ENCODE measurements around the gene BRPF3. TPM values are rescaled to one million over a fixed set of nuclear protein-coding genes. Genes with fewer than 3 reads are reported as not detected.
A peak's percentile ranks its signal among the peaks of the same experiment; 100 is the strongest.

BRPF3 gene
- polyA plus RNA-seq, 4 donors: 12.7 to 59.0 (median 19.6) TPM

- H3K36me3 ChIP-seq (ENCODE audit: control insufficient read depth in 3 of 3, insufficient read depth in 2 of 3, low read depth in 1 of 3, low read length in 3 of 3): peaks cover 0 to 14% (median 7%) of the 10 kb centered on the region in 3 donors
- no peaks in the 10 kb centered on the region for H3K9me3 ChIP-seq (ENCODE audit: control insufficient read depth in 2 of 2, insufficient read depth in 1 of 2, low read depth in 1 of 2, low read length in 1 of 2)
- WGBS, 3 donors: 7 to 20% (median 8%) methylated on average over 8 of the region's 8 CpGs
- FAIRE-seq: no peak
- H3K27ac ChIP-seq (ENCODE audit: low read depth in 1 of 3, low read length in 2 of 3): peak overlapping the region; percentile 90 to 97 (median 96)
- peaks cover 0 to 18% (median 9%) of the 10 kb centered on the region in 3 donors for H3K4me1 ChIP-seq (ENCODE audit: control insufficient read depth in 3 of 3, insufficient read depth in 2 of 3, low read depth in 1 of 3, low read length in 2 of 3)
- H3K4me3 ChIP-seq (ENCODE audit: low read depth in 1 of 3, low read length in 3 of 3): peak overlapping the region; percentile 58 to 98 (median 98)
- DNase-seq: peak in 1 of 2 donors; percentile 33
- H3K27me3 ChIP-seq (ENCODE audit: control insufficient read depth in 3 of 3, insufficient read depth in 3 of 3, low read length in 3 of 3): no peaks in the 10 kb centered on the region
Observed at GRCh38 chr6:36195471-36196112, 952 bp upstream of the BRPF3 start.

- peaks cover 3 to 23% (median 9%) of the 10 kb centered on the region in 3 donors for H3K4me1 ChIP-seq (ENCODE audit: control insufficient read depth in 3 of 3, insufficient read depth in 2 of 3, low read depth in 1 of 3, low read length in 2 of 3)
- FAIRE-seq: no peak
- H3K36me3 ChIP-seq (ENCODE audit: control insufficient read depth in 3 of 3, insufficient read depth in 2 of 3, low read depth in 1 of 3, low read length in 3 of 3): peaks cover 0 to 29% (median 9%) of the 10 kb centered on the region in 3 donors
- peak overlapping the region; percentile 77 to 98 (median 98) for H3K4me3 ChIP-seq (ENCODE audit: low read depth in 1 of 3, low read length in 3 of 3)
- no peaks in the 10 kb centered on the region for H3K9me3 ChIP-seq (ENCODE audit: control insufficient read depth in 2 of 2, insufficient read depth in 1 of 2, low read depth in 1 of 2, low read length in 1 of 2)
- peak overlapping the region; percentile 87 to 97 (median 96) for H3K27ac ChIP-seq (ENCODE audit: low read depth in 1 of 3, low read length in 2 of 3)
- H3K27me3 ChIP-seq (ENCODE audit: control insufficient read depth in 3 of 3, insufficient read depth in 3 of 3, low read length in 3 of 3): no peaks in the 10 kb centered on the region
- DNase-seq: peak; percentile 98 to 99
- WGBS, 3 donors: 0 to 1% (median 0%) methylated on average over 20 to 58 of the region's 58 CpGs
Observed at GRCh38 chr6:36196880-36197548, 470 bp downstream of the BRPF3 start.

GRCh38 chr6:36197739-36198221, 1.2 kb downstream of the BRPF3 start:
- DNase-seq: no peak
- 61 to 65% (median 63%) methylated on average over 17 of the region's 17 CpGs for WGBS, 3 donors
- Histone ChIP-seq H3K27me3 (ENCODE audit: control insufficient read depth in 3 of 3, insufficient read depth in 3 of 3, low read length in 3 of 3) (no peaks in the 10 kb centered on the region), H3K36me3 (ENCODE audit: control insufficient read depth in 3 of 3, insufficient read depth in 2 of 3, low read depth in 1 of 3, low read length in 3 of 3) (peaks cover 0 to 35% (median 11%) of the 10 kb centered on the region in 3 donors), H3K4me1 (ENCODE audit: control insufficient read depth in 3 of 3, insufficient read depth in 2 of 3, low read depth in 1 of 3, low read length in 2 of 3) (peaks cover 3 to 24% (median 12%) of the 10 kb centered on the region in 3 donors), H3K4me3 (ENCODE audit: low read depth in 1 of 3, low read length in 3 of 3) (peak overlapping the region; percentile 61 to 98 (median 77)), H3K9me3 (ENCODE audit: control insufficient read depth in 2 of 2, insufficient read depth in 1 of 2, low read depth in 1 of 2, low read length in 1 of 2) (no peaks in the 10 kb centered on the region), H3K27ac (ENCODE audit: low read depth in 1 of 3, low read length in 2 of 3) (no peak overlapping the region)
- no peak for FAIRE-seq

- no peaks in the 10 kb centered on the region for H3K27me3 ChIP-seq (ENCODE audit: control insufficient read depth in 3 of 3, insufficient read depth in 3 of 3, low read length in 3 of 3)
- peaks cover 0 to 43% (median 11%) of the 10 kb centered on the region in 3 donors for H3K36me3 ChIP-seq (ENCODE audit: control insufficient read depth in 3 of 3, insufficient read depth in 2 of 3, low read depth in 1 of 3, low read length in 3 of 3)
- H3K4me3 ChIP-seq (ENCODE audit: low read depth in 1 of 3, low read length in 3 of 3): no peak overlapping the region
- H3K9me3 ChIP-seq (ENCODE audit: control insufficient read depth in 2 of 2, insufficient read depth in 1 of 2, low read depth in 1 of 2, low read length in 1 of 2): no peaks in the 10 kb centered on the region
- no peak for FAIRE-seq
- H3K27ac ChIP-seq (ENCODE audit: low read depth in 1 of 3, low read length in 2 of 3): no peak overlapping the region
- no peak for DNase-seq
- H3K4me1 ChIP-seq (ENCODE audit: control insufficient read depth in 3 of 3, insufficient read depth in 2 of 3, low read depth in 1 of 3, low read length in 2 of 3): peaks cover 3 to 24% (median 12%) of the 10 kb centered on the region in 3 donors
- WGBS, 3 donors: 96 to 99% (median 98%) methylated on average over 9 of the region's 9 CpGs
Observed at GRCh38 chr6:36198986-36199385, 2.4 kb downstream of the BRPF3 start.

GRCh38 chr6:36200154-36200891, 3.8 kb downstream of the BRPF3 start:
- H3K27me3 ChIP-seq (ENCODE audit: control insufficient read depth in 3 of 3, insufficient read depth in 3 of 3, low read length in 3 of 3): no peaks in the 10 kb centered on the region
- FAIRE-seq (no peak), DNase-seq (no peak)
- no peaks in the 10 kb centered on the region for H3K9me3 ChIP-seq (ENCODE audit: control insufficient read depth in 2 of 2, insufficient read depth in 1 of 2, low read depth in 1 of 2, low read length in 1 of 2)
- 96 to 98% (median 97%) methylated on average over 19 of the region's 19 CpGs for WGBS, 3 donors
- peaks cover under 1 to 50% (median 11%) of the 10 kb centered on the region in 3 donors for H3K36me3 ChIP-seq (ENCODE audit: control insufficient read depth in 3 of 3, insufficient read depth in 2 of 3, low read depth in 1 of 3, low read length in 3 of 3)
- no peak overlapping the region for H3K4me3 ChIP-seq (ENCODE audit: low read depth in 1 of 3, low read length in 3 of 3)
- no peak overlapping the region for H3K27ac ChIP-seq (ENCODE audit: low read depth in 1 of 3, low read length in 2 of 3)
- H3K4me1 ChIP-seq (ENCODE audit: control insufficient read depth in 3 of 3, insufficient read depth in 2 of 3, low read depth in 1 of 3, low read length in 2 of 3): peaks cover 3 to 20% (median 12%) of the 10 kb centered on the region in 3 donors

- H3K36me3 ChIP-seq (ENCODE audit: control insufficient read depth in 3 of 3, insufficient read depth in 2 of 3, low read depth in 1 of 3, low read length in 3 of 3): peaks cover 3 to 52% (median 11%) of the 10 kb centered on the region in 3 donors
- no peak for DNase-seq
- no peak overlapping the region for H3K4me3 ChIP-seq (ENCODE audit: low read depth in 1 of 3, low read length in 3 of 3)
- no peak overlapping the region for H3K27ac ChIP-seq (ENCODE audit: low read depth in 1 of 3, low read length in 2 of 3)
- H3K27me3 ChIP-seq (ENCODE audit: control insufficient read depth in 3 of 3, insufficient read depth in 3 of 3, low read length in 3 of 3): no peaks in the 10 kb centered on the region
- no peaks in the 10 kb centered on the region for H3K9me3 ChIP-seq (ENCODE audit: control insufficient read depth in 2 of 2, insufficient read depth in 1 of 2, low read depth in 1 of 2, low read length in 1 of 2)
- 96 to 97% (median 96%) methylated on average over 15 of the region's 15 CpGs for WGBS, 3 donors
- no peak for FAIRE-seq
- H3K4me1 ChIP-seq (ENCODE audit: control insufficient read depth in 3 of 3, insufficient read depth in 2 of 3, low read depth in 1 of 3, low read length in 2 of 3): peaks cover 3 to 16% (median 12%) of the 10 kb centered on the region in 3 donors
Observed at GRCh38 chr6:36200998-36201596, 4.6 kb downstream of the BRPF3 start.

GRCh38 chr6:36201612-36202011, 5.1 kb downstream of the BRPF3 start:
- Histone ChIP-seq H3K4me1 (ENCODE audit: control insufficient read depth in 3 of 3, insufficient read depth in 2 of 3, low read depth in 1 of 3, low read length in 2 of 3) (peaks cover 3 to 16% (median 12%) of the 10 kb centered on the region in 3 donors), H3K27me3 (ENCODE audit: control insufficient read depth in 3 of 3, insufficient read depth in 3 of 3, low read length in 3 of 3) (no peaks in the 10 kb centered on the region), H3K27ac (ENCODE audit: low read depth in 1 of 3, low read length in 2 of 3) (no peak overlapping the region), H3K9me3 (ENCODE audit: control insufficient read depth in 2 of 2, insufficient read depth in 1 of 2, low read depth in 1 of 2, low read length in 1 of 2) (no peaks in the 10 kb centered on the region), H3K36me3 (ENCODE audit: control insufficient read depth in 3 of 3, insufficient read depth in 2 of 3, low read depth in 1 of 3, low read length in 3 of 3) (peaks cover 3 to 54% (median 11%) of the 10 kb centered on the region in 3 donors), H3K4me3 (ENCODE audit: low read depth in 1 of 3, low read length in 3 of 3) (no peak overlapping the region)
- WGBS, 3 donors: 35 to 53% (median 45%) methylated on average over 3 of the region's 3 CpGs
- no peak for FAIRE-seq
- no peak for DNase-seq

- 90 to 100% (median 95%) methylated on average over 4 of the region's 4 CpGs for WGBS, 3 donors
- Histone ChIP-seq H3K36me3 (ENCODE audit: control insufficient read depth in 3 of 3, insufficient read depth in 2 of 3, low read depth in 1 of 3, low read length in 3 of 3) (peaks cover 3 to 57% (median 12%) of the 10 kb centered on the region in 3 donors), H3K4me3 (ENCODE audit: low read depth in 1 of 3, low read length in 3 of 3) (no peak overlapping the region), H3K9me3 (ENCODE audit: control insufficient read depth in 2 of 2, insufficient read depth in 1 of 2, low read depth in 1 of 2, low read length in 1 of 2) (no peaks in the 10 kb centered on the region), H3K27me3 (ENCODE audit: control insufficient read depth in 3 of 3, insufficient read depth in 3 of 3, low read length in 3 of 3) (no peaks in the 10 kb centered on the region), H3K27ac (ENCODE audit: low read depth in 1 of 3, low read length in 2 of 3) (no peak overlapping the region), H3K4me1 (ENCODE audit: control insufficient read depth in 3 of 3, insufficient read depth in 2 of 3, low read depth in 1 of 3, low read length in 2 of 3) (peaks cover 3 to 16% (median 12%) of the 10 kb centered on the region in 3 donors)
- no peak for FAIRE-seq
- DNase-seq: no peak
Observed at GRCh38 chr6:36202101-36202500, 5.6 kb downstream of the BRPF3 start.
